ENCODE measurements around the gene PROM1.

GRCh38 chr4:15953625-15954024 lies 130.2 kb downstream of the PROM1 start:
- TF ChIP-seq CTCF (IDR thresholded peaks at IDR 0.05) (no peak), POLR2A (IDR thresholded peaks at IDR 0.05) (no peak)
